CD4-positive, alpha-beta T cell treated with Interleukin-1 beta for 1 hour (primary cell): ENCODE measurements around the gene C1QTNF1.

ENCODE experiments used
- DNase-seq, 2 donors: peaks; one replicate each; pipeline ENCODE4 v3.0.0-alpha.2; 2020 to 2022

Gene C1QTNF1, protein sequence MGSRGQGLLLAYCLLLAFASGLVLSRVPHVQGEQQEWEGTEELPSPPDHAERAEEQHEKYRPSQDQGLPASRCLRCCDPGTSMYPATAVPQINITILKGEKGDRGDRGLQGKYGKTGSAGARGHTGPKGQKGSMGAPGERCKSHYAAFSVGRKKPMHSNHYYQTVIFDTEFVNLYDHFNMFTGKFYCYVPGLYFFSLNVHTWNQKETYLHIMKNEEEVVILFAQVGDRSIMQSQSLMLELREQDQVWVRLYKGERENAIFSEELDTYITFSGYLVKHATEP

GRCh38 chr17:79023886-79024771 lies at the start of gene C1QTNF1:
Gene C1QTNF1, plus strand, starts transcription at chr17:79024169. Its CDS starts 19,800 bp downstream, at chr17:79043969.
- peak in 1 of 2 donors; percentile 20 for DNase-seq

- DNase-seq, result no peak
These were observed 49.1 kb upstream of the C1QTNF1 start for GRCh38 chr17:78974635-78975591.

GRCh38 chr17:78976907-78977680 lies 46.9 kb upstream of the C1QTNF1 start:
- no peak for DNase-seq

DNA sequence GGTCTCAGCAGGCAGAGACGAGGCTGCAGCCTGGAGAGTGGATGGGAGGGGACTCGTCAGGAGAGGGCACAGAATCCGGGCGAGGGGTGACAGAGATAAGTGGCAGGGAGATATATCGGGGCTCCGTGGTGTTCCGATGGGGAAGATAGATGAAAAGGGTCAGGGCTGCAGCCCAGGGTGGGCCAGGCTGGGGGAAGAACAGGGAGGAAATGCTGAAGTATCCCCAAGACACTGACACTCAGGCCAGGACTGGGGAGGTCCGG lies 46.4 kb upstream of the C1QTNF1 start:
- DNase-seq, result no peak

DNA sequence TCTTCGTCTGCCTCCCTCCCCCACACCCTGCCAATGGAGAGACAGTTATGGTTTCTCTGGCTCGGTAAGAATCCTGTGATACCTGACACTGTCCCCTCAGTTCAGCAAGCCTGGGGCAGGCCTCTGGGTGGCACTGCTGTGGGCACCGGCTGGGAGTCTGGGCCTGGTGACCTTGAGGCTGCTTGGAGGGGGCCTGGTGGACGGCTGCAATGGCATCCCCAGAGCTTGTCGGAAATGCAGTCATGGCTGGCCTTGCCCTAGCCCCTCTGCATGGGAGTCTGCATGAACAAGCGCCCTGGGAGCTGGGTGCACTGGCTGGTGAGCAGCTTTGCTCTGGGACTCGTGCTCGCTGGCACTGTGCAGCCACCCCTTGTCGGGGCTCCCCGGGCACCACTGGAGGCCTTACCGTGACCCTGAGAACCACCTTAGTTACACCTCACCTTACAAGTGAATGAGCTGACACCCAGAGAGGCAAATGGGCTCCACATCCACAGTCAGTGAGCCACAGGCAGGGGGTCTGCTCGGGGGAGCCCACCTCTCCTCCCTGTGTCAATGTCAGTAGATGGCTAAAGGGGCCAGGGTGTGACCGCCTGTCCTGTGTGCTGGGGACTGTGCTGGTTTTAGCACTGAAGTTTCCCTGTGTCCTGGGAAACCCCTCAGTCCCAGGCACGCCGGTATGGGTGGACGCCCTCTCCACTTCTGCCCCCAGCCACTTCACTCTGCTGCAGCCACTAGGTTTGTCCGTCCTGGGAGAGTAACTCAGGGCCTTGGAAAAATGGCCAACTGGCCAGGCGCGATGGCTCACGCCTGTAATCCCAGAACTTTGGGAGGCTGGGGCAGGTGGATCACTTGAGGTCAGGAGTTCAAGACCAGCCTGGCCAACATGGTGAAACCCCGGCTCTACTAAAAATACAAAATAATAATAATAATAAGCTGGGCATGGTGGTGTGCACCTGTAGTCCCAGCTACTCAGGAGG lies 45.7 kb upstream of the C1QTNF1 start:
- no peak for DNase-seq

DNA sequence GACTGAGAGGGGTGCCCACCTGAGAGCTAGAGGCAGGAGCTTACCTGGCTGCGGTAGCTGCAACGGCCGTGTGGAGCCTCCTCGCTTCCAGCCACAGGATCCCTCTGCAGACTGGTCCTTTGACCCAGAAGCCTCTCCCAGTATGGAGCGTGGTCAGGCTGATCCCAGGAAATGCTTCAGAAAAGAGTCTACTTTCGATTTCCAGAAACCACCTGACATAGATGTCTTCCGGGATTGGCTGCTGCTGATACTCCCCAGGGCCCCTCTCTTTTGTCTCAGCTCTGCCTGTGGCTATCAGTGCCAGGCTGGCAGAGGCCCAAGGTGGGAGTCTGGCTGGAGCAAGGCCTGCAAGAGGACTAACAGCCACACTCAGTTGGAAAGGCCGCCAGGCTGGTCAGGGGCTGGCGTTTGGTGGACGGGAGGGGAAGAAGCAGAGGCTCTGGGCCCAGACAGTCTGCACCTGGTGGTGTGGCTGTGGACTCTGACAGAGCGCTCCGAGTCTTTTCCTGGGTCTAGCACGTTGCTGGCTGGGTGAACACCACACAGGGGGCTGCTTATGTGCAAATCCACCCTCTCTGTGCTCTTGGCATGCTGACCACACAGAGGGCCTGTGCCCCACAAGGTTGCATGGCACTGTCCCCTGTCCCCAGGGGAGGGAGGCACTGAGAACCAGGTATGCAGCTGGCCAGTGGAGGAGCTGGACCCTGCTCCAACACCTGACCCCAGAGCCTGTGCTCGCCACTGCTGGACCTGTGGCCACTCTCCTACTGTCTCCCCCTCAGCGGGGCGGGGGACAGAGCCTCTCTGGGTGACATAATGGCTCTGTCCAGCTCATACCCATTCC lies 44.0 kb upstream of the C1QTNF1 start, which contains the start of gene LGALS3BP:
Gene LGALS3BP, minus strand, starts transcription at position 144 of the 844 bp plus-strand sequence. CDS start 2,732 bp downstream, outside the sequence.
- peak in 1 of 2 donors; percentile 27 for DNase-seq

DNA sequence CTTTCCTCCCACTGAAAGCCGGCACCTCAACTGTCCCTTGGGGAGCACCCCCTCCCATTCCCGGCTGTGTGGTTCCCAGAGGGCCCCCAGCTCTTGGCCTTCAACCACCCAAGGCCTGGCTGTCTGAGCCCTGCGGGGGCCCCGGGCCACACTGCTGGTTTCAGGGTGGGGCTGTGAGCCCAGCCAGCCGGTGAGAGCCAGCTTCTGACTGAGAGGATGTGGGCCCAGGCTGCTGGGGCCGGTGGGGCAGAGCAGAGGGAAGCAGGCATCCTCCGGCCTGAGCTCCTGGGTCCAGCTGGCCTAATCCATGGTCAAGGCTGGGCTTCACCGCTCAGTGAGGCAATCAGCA lies 43.4 kb upstream of the C1QTNF1 start:
- no peak for DNase-seq

- no peak for DNase-seq
These were observed 42.7 kb upstream of the C1QTNF1 start for GRCh38 chr17:78981010-78981888.

DNA sequence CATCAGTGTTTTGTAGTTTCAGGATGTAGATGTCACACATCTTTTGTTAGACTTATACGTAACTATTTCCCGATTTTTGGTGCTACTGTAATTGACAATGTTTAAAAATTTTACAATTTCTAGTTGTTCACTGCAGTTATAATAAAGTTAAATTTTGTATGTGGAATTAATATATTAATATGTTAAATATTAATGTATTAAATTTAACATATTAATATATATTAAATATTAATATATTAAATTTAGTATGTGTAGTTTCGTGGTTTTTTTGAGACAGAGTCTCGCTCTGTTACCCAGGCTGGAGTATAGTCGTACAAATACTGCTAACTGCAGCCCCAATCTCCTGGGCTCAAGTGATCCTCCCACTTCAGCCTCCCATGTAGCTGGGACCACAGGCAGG lies 38.6 kb upstream of the C1QTNF1 start:
- no peak for DNase-seq

DNA sequence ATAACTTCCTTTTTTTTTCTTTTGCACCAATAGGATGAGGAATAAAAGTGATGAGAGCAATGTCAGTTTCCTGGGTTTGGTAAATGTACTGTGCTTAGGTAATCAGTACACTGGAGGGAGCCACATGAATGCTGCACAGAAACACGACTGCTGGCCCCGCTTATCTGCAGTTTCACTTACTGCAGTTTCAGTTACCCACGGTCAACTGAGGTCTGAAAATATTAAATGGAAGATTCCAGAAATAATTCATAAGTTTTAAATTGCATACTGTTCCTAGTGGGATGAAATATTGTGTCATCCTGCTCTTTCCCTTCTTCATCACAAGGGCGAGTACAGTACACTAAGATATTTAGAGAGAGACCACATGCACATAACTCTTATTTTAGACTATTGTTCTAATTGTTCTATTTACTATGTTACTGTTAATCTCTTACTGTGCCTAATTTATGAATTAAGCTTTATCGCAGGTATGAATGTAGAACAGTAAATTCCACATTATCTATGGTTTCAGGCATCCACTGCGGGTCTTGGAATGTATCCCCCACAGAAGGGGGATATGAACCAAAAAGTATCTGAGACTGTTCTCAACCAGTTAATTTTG lies 37.8 kb upstream of the C1QTNF1 start:
- DNase-seq, result peak; percentile 21 to 27

- no peak for DNase-seq
These were observed 37.2 kb upstream of the C1QTNF1 start for GRCh38 chr17:78986649-78987328.

- no peak for DNase-seq
These were observed 35.8 kb upstream of the C1QTNF1 start for GRCh38 chr17:78988152-78988551.

GRCh38 chr17:78990349-78991016 lies 33.5 kb upstream of the C1QTNF1 start:
- DNase-seq, result no peak

- no peak for DNase-seq
These were observed 32.8 kb upstream of the C1QTNF1 start for GRCh38 chr17:78991017-78991738.

DNA sequence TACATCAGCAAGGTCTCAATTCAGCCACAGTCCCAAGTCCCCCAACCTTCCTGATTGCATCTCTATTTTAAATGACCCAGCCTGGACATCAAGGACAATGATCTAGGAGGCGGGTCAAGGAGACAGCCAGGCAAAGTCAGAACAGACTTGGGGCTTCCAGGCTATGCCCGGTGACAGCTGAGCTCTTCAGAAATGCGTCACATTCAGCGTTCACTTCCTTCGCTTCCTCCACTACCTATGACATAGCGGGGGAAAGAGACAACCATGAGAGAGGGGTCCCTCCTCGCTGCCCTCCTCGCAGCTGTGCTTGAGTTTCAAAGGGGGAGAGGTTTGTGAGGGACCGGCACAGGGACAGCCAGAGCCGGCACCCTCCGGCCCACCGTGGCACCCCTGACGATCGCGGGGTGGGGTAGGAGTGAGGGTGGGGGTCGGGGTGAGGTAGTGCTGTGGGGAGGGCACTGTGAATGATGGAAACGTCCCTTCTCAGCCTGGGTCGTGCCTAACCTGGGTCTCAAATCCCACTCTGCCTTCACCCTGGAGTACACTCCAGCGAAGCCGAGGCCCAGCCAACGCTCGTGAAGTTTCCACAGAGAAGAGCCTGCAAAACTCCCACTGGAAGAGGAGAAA lies 31.9 kb upstream of the C1QTNF1 start:
- DNase-seq, result no peak

DNA sequence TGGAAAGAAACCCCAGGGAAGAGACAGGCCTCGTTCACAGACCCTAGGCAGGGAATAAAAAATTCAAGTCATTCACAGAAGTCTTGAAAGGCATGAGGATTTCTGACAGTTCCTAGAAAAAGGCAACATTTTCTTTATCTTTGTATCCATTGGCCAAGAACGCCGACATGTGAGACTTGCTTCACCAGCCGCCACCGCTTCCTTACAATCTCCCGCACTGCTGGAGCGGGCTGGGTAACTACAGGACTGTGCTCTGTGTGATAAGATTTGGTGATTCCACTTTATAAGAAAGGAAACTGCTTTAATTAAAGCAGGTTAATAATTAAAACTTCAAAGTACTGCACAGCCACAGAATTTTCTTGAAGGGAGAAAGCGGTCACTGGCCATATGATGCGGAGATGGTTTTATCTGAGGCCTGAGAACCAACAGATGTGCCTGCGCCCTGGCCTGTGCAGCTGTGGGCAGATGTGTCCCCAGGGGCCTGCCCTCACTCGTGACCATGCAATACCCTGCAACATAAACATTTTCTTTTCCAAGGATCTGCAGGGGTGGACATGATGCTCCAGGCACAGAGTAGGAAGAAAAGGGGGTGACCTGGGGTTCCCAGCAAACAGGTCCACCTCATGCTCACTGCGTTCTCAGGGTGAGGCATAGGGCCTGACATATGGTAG lies 31.3 kb upstream of the C1QTNF1 start:
- no peak for DNase-seq
